GM23248 (cell line): ENCODE data around the gene HEPHL1.

Experiments
- EZH2 ChIP-seq: fragments of 200-600 bp; sonication (generic); IDR thresholded peaks from 2 replicates; pipeline ENCODE4 v1.6.1; 2018; ENCODE audit warnings: antibody characterized with exemption, mild to moderate bottlenecking; ENCODE audit not compliant: insufficient read depth, poor library complexity, severe bottlenecking
- EZH2phosphoT487 ChIP-seq: fragments of 200-600 bp; sonication (generic); IDR thresholded peaks from 2 replicates; pipeline ENCODE4 v1.6.1; 2018; ENCODE audit warnings: antibody characterized with exemption, moderate library complexity, mild to moderate bottlenecking, low read depth; ENCODE audit not compliant: insufficient read depth

DNA sequence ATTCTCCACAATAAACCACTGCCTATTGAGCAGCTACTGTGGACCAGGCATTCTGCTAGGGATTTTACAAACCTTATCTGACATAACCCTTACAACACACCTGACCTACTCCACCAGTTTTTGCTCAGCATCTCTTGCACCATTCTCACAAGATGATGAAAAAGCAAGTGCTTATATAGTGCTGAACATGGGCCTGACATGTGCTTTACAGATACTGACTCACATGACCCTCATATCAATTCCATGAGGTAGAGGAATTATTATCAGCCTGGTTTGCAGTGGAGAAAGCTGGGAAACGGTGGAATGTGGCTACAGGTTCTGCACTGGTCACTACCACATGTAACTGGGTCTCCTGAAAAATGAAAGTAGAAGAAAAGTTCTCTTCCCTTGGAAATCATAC lies 69.9 kb downstream of the HEPHL1 start:
- no peak for TF ChIP-seq EZH2
- TF ChIP-seq EZH2phosphoT487, result no peak
